ENCODE measurements around the gene GP2.

- TF ChIP-seq, protein P1, sequence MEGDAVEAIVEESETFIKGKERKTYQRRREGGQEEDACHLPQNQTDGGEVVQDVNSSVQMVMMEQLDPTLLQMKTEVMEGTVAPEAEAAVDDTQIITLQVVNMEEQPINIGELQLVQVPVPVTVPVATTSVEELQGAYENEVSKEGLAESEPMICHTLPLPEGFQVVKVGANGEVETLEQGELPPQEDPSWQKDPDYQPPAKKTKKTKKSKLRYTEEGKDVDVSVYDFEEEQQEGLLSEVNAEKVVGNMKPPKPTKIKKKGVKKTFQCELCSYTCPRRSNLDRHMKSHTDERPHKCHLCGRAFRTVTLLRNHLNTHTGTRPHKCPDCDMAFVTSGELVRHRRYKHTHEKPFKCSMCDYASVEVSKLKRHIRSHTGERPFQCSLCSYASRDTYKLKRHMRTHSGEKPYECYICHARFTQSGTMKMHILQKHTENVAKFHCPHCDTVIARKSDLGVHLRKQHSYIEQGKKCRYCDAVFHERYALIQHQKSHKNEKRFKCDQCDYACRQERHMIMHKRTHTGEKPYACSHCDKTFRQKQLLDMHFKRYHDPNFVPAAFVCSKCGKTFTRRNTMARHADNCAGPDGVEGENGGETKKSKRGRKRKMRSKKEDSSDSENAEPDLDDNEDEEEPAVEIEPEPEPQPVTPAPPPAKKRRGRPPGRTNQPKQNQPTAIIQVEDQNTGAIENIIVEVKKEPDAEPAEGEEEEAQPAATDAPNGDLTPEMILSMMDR (conservative IDR thresholded peaks at IDR 0.05; ENCODE audit: low read depth, low read length) = no peak
- no peak for TF ChIP-seq POLR2A (IDR thresholded peaks at IDR 0.05; ENCODE audit: low read depth, low read length)
- TF ChIP-seq RAD21 (IDR thresholded peaks at IDR 0.05; ENCODE audit: low read length) = no peak
- TF ChIP-seq CEBPB (IDR thresholded peaks at IDR 0.05; ENCODE audit: low read depth, low read length) = no peak
- TF ChIP-seq, protein P2, sequence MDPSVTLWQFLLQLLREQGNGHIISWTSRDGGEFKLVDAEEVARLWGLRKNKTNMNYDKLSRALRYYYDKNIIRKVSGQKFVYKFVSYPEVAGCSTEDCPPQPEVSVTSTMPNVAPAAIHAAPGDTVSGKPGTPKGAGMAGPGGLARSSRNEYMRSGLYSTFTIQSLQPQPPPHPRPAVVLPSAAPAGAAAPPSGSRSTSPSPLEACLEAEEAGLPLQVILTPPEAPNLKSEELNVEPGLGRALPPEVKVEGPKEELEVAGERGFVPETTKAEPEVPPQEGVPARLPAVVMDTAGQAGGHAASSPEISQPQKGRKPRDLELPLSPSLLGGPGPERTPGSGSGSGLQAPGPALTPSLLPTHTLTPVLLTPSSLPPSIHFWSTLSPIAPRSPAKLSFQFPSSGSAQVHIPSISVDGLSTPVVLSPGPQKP (IDR thresholded peaks at IDR 0.05; ENCODE audit: borderline replicate concordance, low read depth, low read length) = no peak
- TF ChIP-seq RFX5 (IDR thresholded peaks at IDR 0.05; ENCODE audit: low read depth, low read length) = no peak
- TF ChIP-seq CHD1 (IDR thresholded peaks at IDR 0.05; ENCODE audit: low read depth, low read length) = no peak
- no peak for TF ChIP-seq USF2 (IDR thresholded peaks at IDR 0.05; ENCODE audit: low read depth, low read length)
- no peak for TF ChIP-seq MAZ (IDR thresholded peaks at IDR 0.05; ENCODE audit: borderline replicate concordance, low read depth, low read length)
- TF ChIP-seq FOS (IDR thresholded peaks at IDR 0.05; ENCODE audit: low read depth, low read length) = no peak
- no peak for TF ChIP-seq BHLHE40 (IDR thresholded peaks at IDR 0.05; ENCODE audit: low read depth, low read length)
- TF ChIP-seq SMC3 (IDR thresholded peaks at IDR 0.05; ENCODE audit: low read depth, low read length) = no peak
Measured at GRCh38 chr16:20280259-20280658, 47.1 kb downstream of the GP2 start.
